ENCODE results near the gene EXOC4. TPM values are rescaled to one million over a fixed set of nuclear protein-coding genes. Genes with fewer than 3 reads are reported as not detected.

Gene EXOC4
- total and polyA plus RNA-seq, 2 of the 13 experiments (the other 11 are each of a cell fraction or from before 2014, with no cell fraction given) = 22.5 to 39.0 TPM

GRCh38 chr7:133389727-133390126, 136.8 kb downstream of the EXOC4 start:
- no peaks in the 10 kb centered on the region for H3K36me3 ChIP-seq (replicated peaks in 1 of 2; ENCODE audit: control insufficient read depth in 1 of 2, insufficient read depth in 2 of 2, low read length in 2 of 2)
- ChIA-PET POLR2A (no interaction called here), CTCF (ENCODE audit: low intra/inter-chr PET ratio, low total read pairs) (no interaction called here)
- no peaks in the 10 kb centered on the region for H4K20me1 ChIP-seq (ENCODE audit: insufficient read depth, low read length)
- no peaks in the 10 kb centered on the region for H3K4me1 ChIP-seq (ENCODE audit: insufficient read depth, low read length)
- no peak for TF ChIP-seq ZNF430 (CRISPR knock-in tag; IDR thresholded peaks at IDR 0.05)
- no peak for TF ChIP-seq SP140L (CRISPR knock-in tag; IDR thresholded peaks at IDR 0.05; ENCODE audit: borderline replicate concordance)
- TF ChIP-seq CENPX (CRISPR knock-in tag; IDR thresholded peaks at IDR 0.05) = no peak
- TF ChIP-seq FOSL1 (CRISPR knock-in tag; IDR thresholded peaks at IDR 0.05; ENCODE audit: borderline replicate concordance) = no peak
- no peak for TF ChIP-seq ATRX (CRISPR knock-in tag; IDR thresholded peaks at IDR 0.05; ENCODE audit: borderline replicate concordance)
- TF ChIP-seq ZNF124 (CRISPR knock-in tag; IDR thresholded peaks at IDR 0.05) = no peak
- TF ChIP-seq, protein P1, sequence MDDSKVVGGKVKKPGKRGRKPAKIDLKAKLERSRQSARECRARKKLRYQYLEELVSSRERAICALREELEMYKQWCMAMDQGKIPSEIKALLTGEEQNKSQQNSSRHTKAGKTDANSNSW (CRISPR knock-in tag; IDR thresholded peaks at IDR 0.05; ENCODE audit: borderline replicate concordance) = no peak
- no peak for TF ChIP-seq ZNF543 (CRISPR knock-in tag; IDR thresholded peaks at IDR 0.05)
- no peak for TF ChIP-seq HDAC2 (CRISPR knock-in tag; IDR thresholded peaks at IDR 0.05)
- no peak for TF ChIP-seq GTF3A (CRISPR knock-in tag; conservative IDR thresholded peaks at IDR 0.05)
- TF ChIP-seq ZNF850 (CRISPR knock-in tag; conservative IDR thresholded peaks at IDR 0.05) = no peak
- no peak for TF ChIP-seq SP2 (CRISPR knock-in tag; IDR thresholded peaks at IDR 0.05)
- TF ChIP-seq PAX8 (CRISPR knock-in tag; IDR thresholded peaks at IDR 0.05; ENCODE audit: borderline replicate concordance) = no peak
- no peak for TF ChIP-seq FOXO4 (CRISPR knock-in tag; conservative IDR thresholded peaks at IDR 0.05)
- TF ChIP-seq MZF1 (CRISPR knock-in tag; IDR thresholded peaks at IDR 0.05; ENCODE audit: borderline replicate concordance) = no peak
- TF ChIP-seq ZNF670 (CRISPR knock-in tag; IDR thresholded peaks at IDR 0.05; ENCODE audit: borderline replicate concordance) = no peak
- TF ChIP-seq ZC3H4 (CRISPR knock-in tag; IDR thresholded peaks at IDR 0.05; ENCODE audit: borderline replicate concordance) = no peak
- no TSS peak for BruUV-seq (replicated peaks)
- in situ Hi-C loops (cut with HindIII; ENCODE audit: extremely low pct_ligation_motif_present, low pct_unique_long_range_greater_than_20kb) (no loop called here), intact Hi-C loops (cut with micrococcal nuclease; ENCODE audit: unreplicated experiment) (no loop called here)
- 99% methylated on average over 4 of the region's 4 CpGs for WGBS (ENCODE audit: low lambda C conversion rate)
- no peak overlapping the region for H3K9ac ChIP-seq (ENCODE audit: insufficient read depth, low read depth, low read length)
- no peak overlapping the region for H3K27ac ChIP-seq (ENCODE audit: extremely low read length, insufficient read depth, low read length)
- H3K79me2 ChIP-seq (ENCODE audit: insufficient read depth, low read length) = no peaks in the 10 kb centered on the region
- H3K4me2 ChIP-seq (ENCODE audit: low read depth, low read length) = no peak overlapping the region
- no peaks in the 10 kb centered on the region for H3K27me3 ChIP-seq (ENCODE audit: control insufficient read depth in 1 of 2, insufficient read depth in 2 of 2, low read length in 2 of 2)
- no peak overlapping the region for H3K4me3 ChIP-seq (replicated peaks in 1 of 3; ENCODE audit: insufficient read depth in 1 of 3, low read depth in 2 of 3, low read length in 3 of 3)
- ATAC-seq (no peak), FAIRE-seq (no peak), DNase-seq (ENCODE audit: low spot score) (no peak)
- no peaks in the 10 kb centered on the region for H3K9me3 ChIP-seq (ENCODE audit: low read length)
- H2AFZ ChIP-seq (ENCODE audit: low read length) = no peak overlapping the region

Data from HepG2 (cell line).